SK-N-SH treated with all-trans-retinoic acid at 6 μM for 48 hours (cell line): ENCODE data around the gene ACTL6A.

Experiments
- ATAC-seq: fragments of 200-7000 bp; cut with Tn5 transposase; 3 replicates; pipeline ENCODE4 v1.9.1; 2020; ENCODE audit warnings: mild to moderate bottlenecking, moderate library complexity
- BACH2 ChIP-seq: fragments of 250-450 bp; sonication (Bioruptor Pico); IDR thresholded peaks from 2 replicates; pipeline ENCODE4 v1.9.0; 2021; ENCODE audit warnings: mild to moderate bottlenecking, borderline replicate concordance
- ESRRG ChIP-seq: fragments of 250-450 bp; sonication (Bioruptor Pico); IDR thresholded peaks from 2 replicates; pipeline ENCODE4 v1.6.1; 2021; ENCODE audit warnings: mild to moderate bottlenecking
- GLIS3 ChIP-seq: fragments of 250-450 bp; sonication (Bioruptor Pico); IDR thresholded peaks from 2 replicates; pipeline ENCODE4 v1.5.0; 2020; ENCODE audit warnings: mild to moderate bottlenecking, moderate library complexity
- OSR1 ChIP-seq: fragments of 250-450 bp; sonication (Bioruptor Pico); IDR thresholded peaks from 2 replicates; pipeline ENCODE4 v1.8.0; 2022; ENCODE audit warnings: moderate library complexity, mild to moderate bottlenecking, inconsistent platforms
- PATZ1 ChIP-seq: fragments of 250-450 bp; sonication (Bioruptor Pico); IDR thresholded peaks from 2 replicates; pipeline ENCODE4 v1.8.0; 2020; ENCODE audit warnings: mild to moderate bottlenecking, moderate library complexity, borderline replicate concordance
- POU6F1 ChIP-seq: fragments of 250-450 bp; sonication (Bioruptor Pico); IDR thresholded peaks from 2 replicates; pipeline ENCODE4 v1.8.0; 2021; ENCODE audit warnings: low read depth, mild to moderate bottlenecking, moderate library complexity, borderline replicate concordance
- PPARA ChIP-seq: fragments of 250-450 bp; sonication (Bioruptor Pico); IDR thresholded peaks from 2 replicates; pipeline ENCODE4 v1.5.0; 2020; ENCODE audit warnings: mild to moderate bottlenecking, borderline replicate concordance
- RARB ChIP-seq: fragments of 250-450 bp; sonication (Bioruptor Pico); IDR thresholded peaks from 2 replicates; pipeline ENCODE4 v1.8.0; 2021; ENCODE audit warnings: mild to moderate bottlenecking, moderate library complexity
- TCF4 ChIP-seq: fragments of 250-450 bp; sonication (Bioruptor Pico); IDR thresholded peaks from 2 replicates; pipeline ENCODE4 v1.8.0; 2021; ENCODE audit warnings: mild to moderate bottlenecking, moderate library complexity, borderline replicate concordance
- TOX ChIP-seq: fragments of 250-450 bp; sonication (Bioruptor Pico); IDR thresholded peaks from 2 replicates; pipeline ENCODE4 v1.8.0; 2021; ENCODE audit warnings: mild to moderate bottlenecking, moderate library complexity, borderline replicate concordance
- ZFP3 ChIP-seq: fragments of 250-450 bp; sonication (Bioruptor Pico); IDR thresholded peaks from 2 replicates; pipeline ENCODE4 v1.5.0; 2020; ENCODE audit warnings: mild to moderate bottlenecking, moderate library complexity
- ZFP30 ChIP-seq: fragments of 450-650 bp; formaldehyde crosslinking; IDR thresholded peaks from 2 replicates; pipeline ENCODE4 v1.5.0; 2022; ENCODE audit warnings: mild to moderate bottlenecking, moderate library complexity
- ZNF70 ChIP-seq: fragments of 450-650 bp; formaldehyde crosslinking; IDR thresholded peaks from 2 replicates; pipeline ENCODE4 v1.5.0; 2020; ENCODE audit warnings: mild to moderate bottlenecking, moderate library complexity
- ZNF8 ChIP-seq: fragments of 450-650 bp; formaldehyde crosslinking; IDR thresholded peaks from 2 replicates; pipeline ENCODE4 v1.5.0; 2020; ENCODE audit warnings: mild to moderate bottlenecking, moderate library complexity
- TF ChIP-seq, protein P1 (sequence below): fragments of 250-450 bp; sonication (Bioruptor Pico); IDR thresholded peaks from 2 replicates; pipeline ENCODE4 v1.5.1; 2021; ENCODE audit warnings: mild to moderate bottlenecking, moderate library complexity
- TF ChIP-seq, protein P2 (sequence below): fragments of 250-450 bp; sonication (Bioruptor Pico); IDR thresholded peaks from 2 replicates; pipeline ENCODE4 v1.5.1; 2020; ENCODE audit warnings: low read depth, mild to moderate bottlenecking, moderate library complexity
- TF ChIP-seq, protein P3 (sequence below): fragments of 250-450 bp; sonication (Bioruptor Pico); IDR thresholded peaks from 2 replicates; pipeline ENCODE4 v1.5.0; 2020; ENCODE audit warnings: mild to moderate bottlenecking, moderate library complexity

Gene ACTL6A

DNA sequence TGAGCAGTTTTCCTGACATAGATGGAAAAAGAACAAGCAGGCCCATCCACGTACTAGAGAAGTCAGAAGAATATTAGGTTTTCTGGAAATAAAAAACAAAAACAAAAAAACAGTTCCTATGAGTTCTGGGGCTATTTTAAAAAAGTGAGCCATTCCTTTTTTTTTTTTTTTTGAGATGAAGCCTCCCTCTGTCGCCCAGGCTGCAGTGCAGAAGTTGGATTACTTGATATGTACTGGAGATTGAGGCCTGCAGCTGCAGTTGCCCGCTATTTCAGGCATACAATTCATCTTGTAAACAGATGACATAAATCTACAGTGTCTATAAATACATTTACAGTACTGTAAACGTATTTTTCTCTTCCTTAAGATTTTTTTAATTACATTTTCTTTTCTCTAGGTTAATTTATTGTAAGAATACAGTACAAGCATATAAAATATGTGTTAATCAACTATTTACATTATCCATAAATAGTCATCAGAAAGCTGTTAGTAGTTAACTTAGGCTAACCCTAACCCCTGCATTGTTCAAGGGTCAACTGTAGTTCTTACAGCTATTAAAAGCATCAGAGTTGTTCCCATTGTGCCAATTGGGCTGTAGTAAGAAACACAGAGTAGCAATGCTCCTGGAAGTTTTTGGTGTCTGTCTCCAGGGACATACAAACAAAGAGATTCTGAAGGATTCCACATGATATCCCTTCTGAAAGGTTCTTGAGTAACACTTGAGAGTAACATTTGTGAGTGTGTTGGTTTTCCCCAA is 11.2 kb upstream of the ACTL6A start:
- TF ChIP-seq OSR1 (CRISPR knock-in tag): no peak
- TF ChIP-seq PATZ1 (CRISPR knock-in tag): no peak
- TF ChIP-seq POU6F1 (CRISPR knock-in tag): no peak
- TF ChIP-seq, protein P1, sequence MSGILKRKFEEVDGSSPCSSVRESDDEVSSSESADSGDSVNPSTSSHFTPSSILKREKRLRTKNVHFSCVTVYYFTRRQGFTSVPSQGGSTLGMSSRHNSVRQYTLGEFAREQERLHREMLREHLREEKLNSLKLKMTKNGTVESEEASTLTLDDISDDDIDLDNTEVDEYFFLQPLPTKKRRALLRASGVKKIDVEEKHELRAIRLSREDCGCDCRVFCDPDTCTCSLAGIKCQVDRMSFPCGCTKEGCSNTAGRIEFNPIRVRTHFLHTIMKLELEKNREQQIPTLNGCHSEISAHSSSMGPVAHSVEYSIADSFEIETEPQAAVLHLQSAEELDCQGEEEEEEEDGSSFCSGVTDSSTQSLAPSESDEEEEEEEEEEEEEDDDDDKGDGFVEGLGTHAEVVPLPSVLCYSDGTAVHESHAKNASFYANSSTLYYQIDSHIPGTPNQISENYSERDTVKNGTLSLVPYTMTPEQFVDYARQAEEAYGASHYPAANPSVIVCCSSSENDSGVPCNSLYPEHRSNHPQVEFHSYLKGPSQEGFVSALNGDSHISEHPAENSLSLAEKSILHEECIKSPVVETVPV: no peak
- no peak for TF ChIP-seq TOX (CRISPR knock-in tag)
- no peak for TF ChIP-seq ZFP3
- no peak for TF ChIP-seq ZFP30 (CRISPR knock-in tag)
- TF ChIP-seq, protein P2, sequence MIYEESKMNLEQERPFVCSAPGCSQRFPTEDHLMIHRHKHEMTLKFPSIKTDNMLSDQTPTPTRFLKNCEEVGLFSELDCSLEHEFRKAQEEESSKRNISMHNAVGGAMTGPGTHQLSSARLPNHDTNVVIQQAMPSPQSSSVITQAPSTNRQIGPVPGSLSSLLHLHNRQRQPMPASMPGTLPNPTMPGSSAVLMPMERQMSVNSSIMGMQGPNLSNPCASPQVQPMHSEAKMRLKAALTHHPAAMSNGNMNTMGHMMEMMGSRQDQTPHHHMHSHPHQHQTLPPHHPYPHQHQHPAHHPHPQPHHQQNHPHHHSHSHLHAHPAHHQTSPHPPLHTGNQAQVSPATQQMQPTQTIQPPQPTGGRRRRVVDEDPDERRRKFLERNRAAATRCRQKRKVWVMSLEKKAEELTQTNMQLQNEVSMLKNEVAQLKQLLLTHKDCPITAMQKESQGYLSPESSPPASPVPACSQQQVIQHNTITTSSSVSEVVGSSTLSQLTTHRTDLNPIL: no peak
- TF ChIP-seq BACH2 (CRISPR knock-in tag): no peak
- no peak for ATAC-seq

- ATAC-seq: no peak
- TF ChIP-seq, protein P2: no peak
- TF ChIP-seq PATZ1 (CRISPR knock-in tag) (no peak), PPARA (CRISPR knock-in tag) (no peak), GLIS3 (CRISPR knock-in tag) (no peak), ZNF70 (CRISPR knock-in tag) (no peak), ESRRG (CRISPR knock-in tag) (no peak), RARB (no peak), ZNF8 (CRISPR knock-in tag) (no peak), ZFP30 (CRISPR knock-in tag) (no peak), TCF4 (no peak)
- TF ChIP-seq, protein P3, sequence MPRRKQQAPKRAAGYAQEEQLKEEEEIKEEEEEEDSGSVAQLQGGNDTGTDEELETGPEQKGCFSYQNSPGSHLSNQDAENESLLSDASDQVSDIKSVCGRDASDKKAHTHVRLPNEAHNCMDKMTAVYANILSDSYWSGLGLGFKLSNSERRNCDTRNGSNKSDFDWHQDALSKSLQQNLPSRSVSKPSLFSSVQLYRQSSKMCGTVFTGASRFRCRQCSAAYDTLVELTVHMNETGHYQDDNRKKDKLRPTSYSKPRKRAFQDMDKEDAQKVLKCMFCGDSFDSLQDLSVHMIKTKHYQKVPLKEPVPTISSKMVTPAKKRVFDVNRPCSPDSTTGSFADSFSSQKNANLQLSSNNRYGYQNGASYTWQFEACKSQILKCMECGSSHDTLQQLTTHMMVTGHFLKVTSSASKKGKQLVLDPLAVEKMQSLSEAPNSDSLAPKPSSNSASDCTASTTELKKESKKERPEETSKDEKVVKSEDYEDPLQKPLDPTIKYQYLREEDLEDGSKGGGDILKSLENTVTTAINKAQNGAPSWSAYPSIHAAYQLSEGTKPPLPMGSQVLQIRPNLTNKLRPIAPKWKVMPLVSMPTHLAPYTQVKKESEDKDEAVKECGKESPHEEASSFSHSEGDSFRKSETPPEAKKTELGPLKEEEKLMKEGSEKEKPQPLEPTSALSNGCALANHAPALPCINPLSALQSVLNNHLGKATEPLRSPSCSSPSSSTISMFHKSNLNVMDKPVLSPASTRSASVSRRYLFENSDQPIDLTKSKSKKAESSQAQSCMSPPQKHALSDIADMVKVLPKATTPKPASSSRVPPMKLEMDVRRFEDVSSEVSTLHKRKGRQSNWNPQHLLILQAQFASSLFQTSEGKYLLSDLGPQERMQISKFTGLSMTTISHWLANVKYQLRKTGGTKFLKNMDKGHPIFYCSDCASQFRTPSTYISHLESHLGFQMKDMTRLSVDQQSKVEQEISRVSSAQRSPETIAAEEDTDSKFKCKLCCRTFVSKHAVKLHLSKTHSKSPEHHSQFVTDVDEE: no peak
Observed at GRCh38 chr3:179558742-179559364, 3.9 kb upstream of the ACTL6A start.
